GM18951 (cell line): Measurements from ENCODE around the gene ZCCHC7.

Experiments used
- POLR2A ChIP-seq: IDR thresholded peaks from 4 replicates; pipeline ENCODE4 v1.6.1; 2011; ENCODE audit warnings: mild to moderate bottlenecking; ENCODE audit not compliant: insufficient read length, insufficient read depth; ENCODE audit errors: extremely low read depth
- in situ Hi-C: fragments of 300-500 bp; cut with MboI; formaldehyde crosslinking; loops from one replicate; pipeline ENCODE4 v1.12.0; 2022; ENCODE audit warnings: low sequenced_read_pairs, mixed read lengths, inconsistent platforms; ENCODE audit not compliant: unreplicated experiment

The ZCCHC7 gene

GRCh38 chr9:37398464-37399025, 278.2 kb downstream of the ZCCHC7 start:
- in situ Hi-C loops = no loop called here
- peak; percentile 14 for TF ChIP-seq POLR2A

- in situ Hi-C loops = no loop called here
- no peak for TF ChIP-seq POLR2A
Measured at GRCh38 chr9:37399336-37399735, 279.0 kb downstream of the ZCCHC7 start.

GRCh38 chr9:37404590-37404989, 284.2 kb downstream of the ZCCHC7 start:
- in situ Hi-C loops = no loop called here
- TF ChIP-seq POLR2A = no peak

DNA sequence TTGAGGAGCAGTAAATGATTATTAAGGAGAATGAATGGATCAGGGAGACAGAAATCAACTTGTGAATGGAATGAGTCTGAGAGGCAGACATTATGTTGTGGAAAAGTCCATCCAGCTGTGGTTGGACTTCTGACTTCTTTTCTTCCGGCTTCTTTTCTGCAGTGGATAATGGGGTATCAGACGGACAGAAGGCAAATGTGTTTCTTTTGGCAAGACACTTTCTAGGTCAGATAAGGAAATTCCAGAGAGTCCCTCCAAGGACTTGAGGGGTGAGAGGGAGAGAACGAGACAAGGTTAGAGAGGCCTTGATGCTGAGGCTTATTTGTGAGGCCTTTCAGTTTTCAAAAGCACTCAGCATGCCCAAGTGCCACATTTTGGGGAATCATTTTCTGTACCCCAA, 285.0 kb downstream of the ZCCHC7 start:
- in situ Hi-C loops = no loop called here
- no peak for TF ChIP-seq POLR2A

GRCh38 chr9:37405764-37406380, 285.5 kb downstream of the ZCCHC7 start:
- in situ Hi-C loops = no loop called here
- TF ChIP-seq POLR2A = no peak

GRCh38 chr9:37406603-37407401, 286.4 kb downstream of the ZCCHC7 start:
- TF ChIP-seq POLR2A = no peak
- in situ Hi-C loops = no loop called here

DNA sequence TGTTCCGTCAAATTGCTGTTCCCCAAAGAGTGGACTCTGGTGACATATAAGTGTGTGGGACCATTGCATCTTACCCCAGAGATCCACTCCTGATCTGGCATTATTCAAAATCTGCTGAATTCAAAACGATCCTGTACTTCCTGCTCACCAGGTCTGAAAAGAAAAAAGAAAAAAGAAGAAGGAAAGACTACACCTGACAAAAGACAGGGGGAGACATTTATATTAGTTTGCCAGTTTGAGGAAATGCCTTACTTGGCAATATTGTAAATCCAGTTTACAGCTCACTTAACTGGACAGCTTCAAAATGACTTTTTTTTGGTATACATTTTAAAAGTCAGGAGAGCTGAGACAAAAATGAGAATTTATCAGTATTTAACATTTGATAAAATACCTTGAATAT, 287.1 kb downstream of the ZCCHC7 start:
- in situ Hi-C loops = no loop called here
- no peak for TF ChIP-seq POLR2A
